Pulmonary artery endothelial cell (primary cell): ENCODE data around the gene EEF1B2. TPM values are rescaled to one million over a fixed set of nuclear protein-coding genes. Genes with fewer than 3 reads are reported as not detected.
"Not testable (repeated sequence)": the region's sequence is repeated elsewhere in the genome, so short reads cannot be mapped to it uniquely, and the experiment has no call there.

Experiments used
- DNase-seq: peaks from one replicate; pipeline ENCODE4 v3.0.0-alpha.2; 2011; ENCODE audit warnings: low read depth, low spot score
- total RNA-seq: library from RNA; depleted of rRNA; stranded (reverse); fragments of >200 nt; gene quantifications from 2 replicates; pipeline ENCODE4 v1.2.3, GENCODE V29; 2014

Gene EEF1B2
- total RNA-seq, 1 donor from 2014 or later: 783 TPM

- no peak for DNase-seq
These were observed 4.7 kb downstream of the EEF1B2 start for GRCh38 chr2:206164261-206164862.

- DNase-seq: not testable (repeated sequence)
These were observed 8.5 kb downstream of the EEF1B2 start for GRCh38 chr2:206168230-206168629.

GRCh38 chr2:206171624-206172397 is 12.1 kb downstream of the EEF1B2 start:
- not testable (repeated sequence) for DNase-seq

- DNase-seq: no peak
These were observed 13.5 kb downstream of the EEF1B2 start for GRCh38 chr2:206173147-206173546.

GRCh38 chr2:206176121-206176520 is 16.4 kb downstream of the EEF1B2 start:
- DNase-seq: no peak

- no peak for DNase-seq
These were observed 17.2 kb downstream of the EEF1B2 start for GRCh38 chr2:206176901-206177300.

- not testable (repeated sequence) for DNase-seq
These were observed 21.8 kb downstream of the EEF1B2 start for GRCh38 chr2:206181526-206181925.

- DNase-seq: no peak
These were observed 30.0 kb downstream of the EEF1B2 start for GRCh38 chr2:206189691-206190090.

- no peak for DNase-seq
These were observed 30.4 kb downstream of the EEF1B2 start for GRCh38 chr2:206190111-206190510.

- no peak for DNase-seq
These were observed 31.0 kb downstream of the EEF1B2 start for GRCh38 chr2:206190689-206191088.

- DNase-seq: no peak
These were observed 32.5 kb downstream of the EEF1B2 start for GRCh38 chr2:206192157-206192556.

GRCh38 chr2:206193671-206194357 is 34.1 kb downstream of the EEF1B2 start:
- no peak for DNase-seq

- DNase-seq: no peak
These were observed 39.0 kb downstream of the EEF1B2 start for GRCh38 chr2:206198677-206199076.

GRCh38 chr2:206201075-206201848 is 41.6 kb downstream of the EEF1B2 start:
- DNase-seq: no peak

GRCh38 chr2:206202446-206202845 is 42.8 kb downstream of the EEF1B2 start:
- DNase-seq: no peak

GRCh38 chr2:206203331-206203730 is 43.6 kb downstream of the EEF1B2 start:
- no peak for DNase-seq

GRCh38 chr2:206204710-206205109 is 45.0 kb downstream of the EEF1B2 start:
- no peak for DNase-seq

- DNase-seq: not testable (repeated sequence)
These were observed 47.6 kb downstream of the EEF1B2 start for GRCh38 chr2:206207316-206207715.

GRCh38 chr2:206208900-206209299 is 49.2 kb downstream of the EEF1B2 start:
- no peak for DNase-seq

- no peak for DNase-seq
These were observed 52.1 kb downstream of the EEF1B2 start for GRCh38 chr2:206211657-206212255.
